ENCODE measurements around the gene DYNLT4.

The DYNLT4 gene

DNA sequence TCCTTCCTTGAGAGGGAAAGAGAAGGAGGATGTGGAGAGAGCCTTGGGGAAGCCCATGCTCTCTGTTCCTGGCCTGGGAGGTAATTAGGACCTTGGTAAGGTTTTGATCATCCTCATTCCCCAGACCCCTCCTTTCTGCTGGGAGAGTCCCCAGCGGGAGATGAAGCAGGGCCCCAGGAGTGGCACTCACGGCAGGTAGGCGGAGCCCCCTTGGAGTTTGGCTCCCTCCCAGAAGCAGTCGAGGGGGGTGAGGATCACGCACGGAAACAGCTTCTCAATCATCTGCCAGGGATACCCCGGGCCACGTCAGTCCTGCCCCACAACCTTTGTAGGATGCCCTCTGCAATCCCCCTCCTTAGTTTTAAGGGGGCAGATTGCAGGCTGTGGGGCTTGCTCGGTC is 24.4 kb upstream of the DYNLT4 start:
- Mint-ChIP-seq H3K27me3 (ENCODE audit: low read depth, poor library complexity) (peaks cover 3% of the 10 kb centered on the region), H3K27ac (no peak overlapping the region), H3K4me3 (no peak overlapping the region), H3K36me3 (ENCODE audit: low read depth) (no peaks in the 10 kb centered on the region), H3K9me3 (no peaks in the 10 kb centered on the region), H3K4me1 (peaks cover 39% of the 10 kb centered on the region)
- no peak for DNase-seq
- TF ChIP-seq, protein P1, sequence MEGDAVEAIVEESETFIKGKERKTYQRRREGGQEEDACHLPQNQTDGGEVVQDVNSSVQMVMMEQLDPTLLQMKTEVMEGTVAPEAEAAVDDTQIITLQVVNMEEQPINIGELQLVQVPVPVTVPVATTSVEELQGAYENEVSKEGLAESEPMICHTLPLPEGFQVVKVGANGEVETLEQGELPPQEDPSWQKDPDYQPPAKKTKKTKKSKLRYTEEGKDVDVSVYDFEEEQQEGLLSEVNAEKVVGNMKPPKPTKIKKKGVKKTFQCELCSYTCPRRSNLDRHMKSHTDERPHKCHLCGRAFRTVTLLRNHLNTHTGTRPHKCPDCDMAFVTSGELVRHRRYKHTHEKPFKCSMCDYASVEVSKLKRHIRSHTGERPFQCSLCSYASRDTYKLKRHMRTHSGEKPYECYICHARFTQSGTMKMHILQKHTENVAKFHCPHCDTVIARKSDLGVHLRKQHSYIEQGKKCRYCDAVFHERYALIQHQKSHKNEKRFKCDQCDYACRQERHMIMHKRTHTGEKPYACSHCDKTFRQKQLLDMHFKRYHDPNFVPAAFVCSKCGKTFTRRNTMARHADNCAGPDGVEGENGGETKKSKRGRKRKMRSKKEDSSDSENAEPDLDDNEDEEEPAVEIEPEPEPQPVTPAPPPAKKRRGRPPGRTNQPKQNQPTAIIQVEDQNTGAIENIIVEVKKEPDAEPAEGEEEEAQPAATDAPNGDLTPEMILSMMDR (IDR thresholded peaks at IDR 0.05), result no peak

DNA sequence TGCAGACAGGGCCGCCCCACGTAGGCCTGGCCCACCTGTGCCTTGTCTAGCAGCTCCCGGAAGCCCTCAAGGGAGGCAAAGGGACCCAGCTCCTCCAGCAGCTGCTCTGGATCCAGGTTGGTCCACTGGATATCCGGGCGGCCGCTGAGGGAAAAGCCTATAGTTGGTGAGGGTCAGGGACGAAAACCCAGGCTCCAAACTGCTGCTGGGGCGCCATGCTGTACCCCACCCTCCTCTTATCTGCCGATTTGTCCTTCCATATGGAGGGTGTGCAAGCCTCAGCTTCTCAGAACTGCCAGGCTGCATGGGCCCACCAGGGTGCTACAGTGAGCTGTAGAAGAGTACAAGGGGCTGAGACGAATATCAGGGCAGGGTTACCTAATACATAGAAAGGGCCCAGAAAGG is 23.8 kb upstream of the DYNLT4 start:
- Mint-ChIP-seq H3K27ac (no peak overlapping the region), H3K9me3 (no peaks in the 10 kb centered on the region), H3K36me3 (ENCODE audit: low read depth) (no peaks in the 10 kb centered on the region), H3K4me3 (no peak overlapping the region), H3K4me1 (peaks cover 33% of the 10 kb centered on the region), H3K27me3 (ENCODE audit: low read depth, poor library complexity) (peaks cover 3% of the 10 kb centered on the region)
- no peak for DNase-seq
- TF ChIP-seq, protein P1 (IDR thresholded peaks at IDR 0.05), result no peak

DNA sequence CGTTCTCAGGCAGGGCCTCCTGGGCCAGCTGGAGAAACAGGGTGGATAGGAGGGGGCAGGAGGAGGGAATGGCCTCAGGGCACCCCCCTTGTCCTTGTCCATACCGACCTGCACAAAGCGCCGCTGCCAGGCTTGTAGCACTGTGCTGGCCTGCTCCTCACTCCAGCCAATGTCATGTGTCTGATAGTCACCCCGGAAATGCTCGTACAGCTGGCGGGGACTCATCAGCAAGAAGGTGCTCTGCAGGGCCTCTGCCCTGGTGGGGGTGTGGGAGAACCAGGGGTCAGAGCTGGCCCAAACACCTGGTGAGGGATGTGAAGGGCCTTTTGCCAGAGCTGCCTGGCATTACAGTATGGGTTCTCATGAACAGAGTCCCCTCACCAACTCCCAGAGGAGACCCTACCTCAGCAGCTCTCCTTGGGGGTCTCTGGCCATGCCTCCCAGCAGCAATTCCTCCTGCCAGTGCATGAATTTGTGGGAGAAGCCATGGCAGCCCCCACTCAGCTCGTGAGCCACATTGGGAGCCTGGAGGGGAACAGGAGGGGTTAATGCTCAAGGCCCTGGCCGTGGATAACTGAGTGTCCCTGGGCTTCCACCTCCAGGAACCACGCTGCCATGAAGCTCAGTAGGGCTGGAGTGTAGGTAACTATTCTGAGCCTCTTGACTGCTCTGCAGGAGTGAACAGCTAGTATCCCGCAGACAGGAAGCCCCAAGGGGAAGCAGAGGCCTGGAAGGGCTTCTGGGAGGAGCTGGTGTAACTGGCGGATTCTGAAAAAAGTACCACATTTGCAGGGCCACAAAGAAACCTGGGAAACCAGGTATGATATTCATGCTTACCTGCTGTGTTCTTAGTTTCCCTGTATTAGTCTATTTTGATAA is 22.6 kb upstream of the DYNLT4 start:
- no peaks in the 10 kb centered on the region for H3K36me3 Mint-ChIP-seq (ENCODE audit: low read depth)
- H3K9me3 Mint-ChIP-seq, result no peaks in the 10 kb centered on the region

DNA sequence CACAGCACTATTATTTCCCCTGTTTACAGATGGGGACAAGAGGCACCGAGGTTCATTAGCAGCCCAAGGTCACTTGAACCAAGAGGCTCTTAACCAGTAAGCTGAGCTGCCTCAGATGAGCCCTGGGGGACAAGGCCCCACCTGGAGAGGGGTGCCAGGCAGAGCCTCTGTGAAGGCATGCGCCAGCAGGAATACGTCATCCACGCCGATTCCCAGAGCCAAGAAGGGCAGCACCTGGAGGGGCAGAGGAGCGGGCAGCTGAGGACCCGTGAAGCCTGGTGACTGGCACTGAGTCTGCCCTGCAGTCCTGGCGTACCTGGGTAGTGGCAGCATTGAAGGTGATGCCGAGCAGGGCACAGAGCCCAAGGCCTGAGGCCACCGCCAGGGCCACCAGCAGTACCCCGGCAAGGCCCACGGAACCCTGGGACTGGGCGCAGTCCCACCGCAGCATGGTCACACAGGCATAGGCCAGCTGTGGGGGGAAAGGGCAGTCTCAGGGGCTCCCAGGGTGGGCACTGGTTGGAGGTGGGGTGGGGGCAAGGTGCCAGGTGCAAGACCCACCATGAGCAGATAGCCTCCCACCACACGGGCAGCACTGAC is 21.8 kb upstream of the DYNLT4 start:
- Mint-ChIP-seq H3K36me3 (ENCODE audit: low read depth) (no peaks in the 10 kb centered on the region), H3K9me3 (no peaks in the 10 kb centered on the region), H3K27ac (no peak overlapping the region), H3K27me3 (ENCODE audit: low read depth, poor library complexity) (peaks cover 3% of the 10 kb centered on the region), H3K4me3 (no peak overlapping the region), H3K4me1 (peaks cover 28% of the 10 kb centered on the region)
- TF ChIP-seq, protein P1 (IDR thresholded peaks at IDR 0.05), result no peak
- no peak for DNase-seq

More for the DNA sequence above, 22.6 kb upstream of the DYNLT4 start:
- no peak overlapping the region for H3K4me3 Mint-ChIP-seq
- H3K27ac Mint-ChIP-seq, result no peak overlapping the region
- H3K4me1 Mint-ChIP-seq, result peaks cover 28% of the 10 kb centered on the region
- TF ChIP-seq, protein P1 (IDR thresholded peaks at IDR 0.05), result no peak
- DNase-seq, result no peak
- peaks cover 3% of the 10 kb centered on the region for H3K27me3 Mint-ChIP-seq (ENCODE audit: low read depth, poor library complexity)

DNA sequence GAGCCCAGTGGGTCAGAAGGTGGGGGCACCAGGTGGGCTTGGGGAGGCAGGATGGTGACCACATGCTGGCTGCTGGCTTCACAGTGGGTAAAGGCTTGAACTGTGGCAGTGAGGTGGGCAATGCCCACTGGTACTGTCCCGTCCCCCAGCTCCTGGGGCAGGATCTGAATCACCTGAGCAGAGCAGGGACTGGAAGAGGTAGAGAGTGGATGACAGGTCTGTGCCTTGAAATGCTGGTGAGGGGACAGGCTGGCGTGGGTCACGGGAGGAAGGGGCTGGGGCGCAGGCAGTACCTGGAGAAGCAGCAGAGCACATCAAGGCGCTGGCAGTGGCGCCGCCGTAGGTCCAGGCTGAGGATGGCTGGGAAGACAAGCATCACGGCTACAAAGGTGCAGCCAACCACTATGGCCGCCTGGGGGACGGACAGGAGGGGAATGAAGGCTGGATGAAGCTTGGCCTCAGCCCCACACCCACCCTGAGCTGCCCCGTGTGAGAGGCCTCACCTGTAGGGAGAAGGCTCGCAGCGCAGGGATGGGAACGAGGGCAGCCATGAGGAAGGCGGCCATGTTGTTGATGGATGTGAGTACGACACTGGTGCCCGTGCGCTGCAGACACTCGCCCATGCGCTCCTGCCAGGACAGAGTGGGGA is 21.0 kb upstream of the DYNLT4 start:
- Mint-ChIP-seq H3K4me1 (peaks cover 28% of the 10 kb centered on the region), H3K27me3 (ENCODE audit: low read depth, poor library complexity) (peaks cover 3% of the 10 kb centered on the region), H3K9me3 (no peaks in the 10 kb centered on the region), H3K36me3 (ENCODE audit: low read depth) (no peaks in the 10 kb centered on the region), H3K27ac (peak overlapping the region; percentile 83), H3K4me3 (no peak overlapping the region)
- TF ChIP-seq, protein P1 (IDR thresholded peaks at IDR 0.05), result no peak
- DNase-seq, result no peak
